HG03439 (cell line): ENCODE data around the gene TDRD3.

Experiments used
- ATAC-seq: cut with Tn5 transposase; IDR thresholded peaks from one replicate; pipeline ENCODE4 v1.9.1; 2021; ENCODE audit warnings: mild to moderate bottlenecking, moderate library complexity; ENCODE audit not compliant: unreplicated experiment

The TDRD3 gene

DNA sequence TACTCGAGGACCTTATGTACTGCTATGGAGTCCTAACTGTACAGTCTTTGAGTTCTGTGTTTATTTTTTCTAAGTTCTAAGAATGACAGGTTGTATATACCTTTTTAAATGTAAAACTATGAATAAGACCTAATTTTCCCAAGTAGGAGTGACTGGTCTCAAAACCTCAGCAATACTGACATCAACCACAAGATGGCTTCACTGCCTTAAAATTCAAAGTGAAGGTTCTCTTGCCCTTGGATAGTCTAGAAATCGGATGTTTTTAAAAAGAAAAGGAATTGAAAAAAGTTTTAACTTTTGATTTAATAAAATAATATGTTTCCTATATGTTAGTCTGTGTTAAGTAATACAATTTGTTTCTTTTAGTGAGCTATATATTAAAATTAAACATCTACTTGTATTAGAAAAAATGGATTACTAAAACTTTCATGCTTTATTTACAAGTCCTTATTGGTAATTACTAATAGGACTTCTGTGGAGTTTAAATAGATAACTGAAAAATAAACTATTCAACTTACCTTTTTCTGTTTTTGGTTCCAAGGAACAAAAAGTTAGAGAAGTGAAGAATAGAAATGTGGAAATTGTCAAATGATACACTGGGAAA lies 52.0 kb downstream of the TDRD3 start:
- ATAC-seq = no peak

DNA sequence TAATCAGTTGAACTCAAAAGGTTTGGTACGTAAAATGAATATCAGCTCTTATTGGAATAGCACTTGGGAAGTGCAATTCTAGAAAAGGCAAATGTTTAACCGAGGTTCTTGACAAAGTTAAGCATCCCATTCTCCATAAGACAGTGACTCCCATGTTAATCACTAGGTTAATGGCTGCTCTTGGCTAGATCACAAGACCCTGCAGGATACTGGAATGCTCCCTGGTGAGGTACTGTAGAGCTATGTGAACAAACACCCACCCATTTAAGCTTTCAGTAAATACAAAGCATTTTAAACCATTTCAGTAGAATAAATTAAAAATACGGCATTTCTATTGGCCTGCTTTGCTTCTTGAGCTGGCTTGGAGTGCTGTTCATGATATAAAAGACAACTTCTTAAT lies 56.5 kb downstream of the TDRD3 start:
- ATAC-seq = no peak

DNA sequence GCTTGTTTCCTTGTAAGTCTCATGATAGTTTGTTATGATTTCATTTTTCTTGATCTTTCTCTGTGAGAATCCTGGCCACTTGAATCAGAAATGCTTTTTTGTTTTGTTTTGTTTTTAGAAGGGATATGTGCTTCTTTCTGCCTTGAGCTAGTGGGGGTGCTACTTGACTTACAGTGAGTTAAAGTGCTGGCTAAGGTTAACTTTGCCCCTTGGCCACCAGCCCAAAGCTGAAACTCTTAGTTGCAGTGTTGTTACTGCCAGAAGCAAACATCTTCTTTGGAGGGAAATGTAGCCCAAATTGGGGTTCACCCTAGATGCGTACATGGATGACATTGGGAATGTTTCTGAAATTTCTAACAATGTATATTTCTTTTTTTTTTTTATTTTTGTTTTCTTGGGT lies 57.4 kb downstream of the TDRD3 start:
- no peak for ATAC-seq

DNA sequence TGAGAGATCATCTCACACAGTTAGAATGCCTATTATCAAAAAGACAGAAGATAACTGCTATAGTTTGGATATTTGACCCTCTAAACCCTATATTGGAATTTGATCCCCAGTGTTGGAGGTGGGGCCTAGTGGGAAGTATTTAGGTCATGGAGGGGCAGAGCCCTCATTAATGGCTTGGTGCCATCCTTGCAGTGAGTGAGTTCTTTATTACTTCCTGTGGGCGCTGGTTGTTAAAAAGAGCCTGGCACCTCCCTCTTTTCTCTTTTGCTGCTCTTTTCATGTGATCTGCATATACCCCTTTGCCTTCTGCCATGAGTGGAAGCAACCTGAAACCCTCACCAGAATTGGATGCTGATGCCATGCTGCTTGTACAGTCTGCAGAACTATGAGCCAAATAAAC lies 66.8 kb downstream of the TDRD3 start:
- ATAC-seq = no peak

DNA sequence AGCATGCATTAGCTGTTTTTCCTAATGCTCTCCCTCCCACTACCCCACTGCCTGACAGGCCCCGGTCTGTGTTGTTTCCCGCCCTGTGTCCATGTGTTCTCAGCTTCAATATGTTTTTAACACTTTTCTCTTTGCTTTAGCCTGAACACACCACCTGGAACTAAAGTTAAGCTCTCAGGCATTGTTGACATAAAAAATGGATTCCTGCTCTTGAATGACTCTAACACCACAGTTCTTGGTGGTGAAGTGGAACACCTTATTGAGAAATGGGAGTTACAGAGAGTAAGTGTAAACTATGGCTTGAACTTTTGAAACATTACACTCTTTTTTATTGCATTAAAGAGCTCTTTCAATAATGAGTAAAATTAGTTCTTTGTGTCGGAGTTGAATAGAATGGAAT lies 70.1 kb downstream of the TDRD3 start:
- no peak for ATAC-seq

DNA sequence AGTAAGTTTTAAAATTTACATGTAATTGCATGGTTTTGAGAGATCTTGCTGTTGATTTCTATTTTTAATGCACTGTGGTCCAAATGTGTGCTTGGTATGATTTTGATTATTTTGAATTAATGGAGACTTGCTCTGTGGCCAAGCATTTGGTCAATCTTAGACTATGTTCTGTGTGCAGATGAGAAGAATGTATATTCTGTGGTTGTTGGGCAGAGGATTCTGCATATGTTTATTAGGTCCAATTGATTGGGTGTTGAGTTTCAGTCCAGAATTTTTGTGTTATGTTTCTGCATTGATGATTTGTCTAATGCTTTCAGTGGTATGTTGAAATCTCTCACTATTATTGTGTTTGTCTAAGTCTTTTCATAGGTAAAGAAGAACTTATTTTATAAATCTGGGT lies 82.3 kb downstream of the TDRD3 start:
- ATAC-seq = no peak

DNA sequence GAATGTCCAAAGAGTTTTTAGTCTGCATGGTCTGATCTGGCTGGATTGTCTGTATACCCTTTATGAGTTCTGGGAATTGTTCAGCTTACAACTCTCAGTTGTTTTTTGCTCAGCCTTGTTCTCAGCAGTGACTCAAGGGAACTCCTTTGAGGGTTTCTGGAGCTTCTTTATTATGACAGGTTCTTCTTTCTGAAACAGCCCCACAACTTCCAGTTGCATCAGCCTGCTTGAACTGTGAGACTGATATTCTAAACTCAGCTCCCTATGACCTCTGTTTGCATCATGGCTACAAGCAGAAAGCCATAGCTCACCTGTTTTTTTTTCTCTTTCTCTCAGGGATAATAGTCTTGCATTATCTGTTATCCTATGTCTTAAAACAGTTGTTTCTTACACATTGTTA lies 85.0 kb downstream of the TDRD3 start:
- no peak for ATAC-seq

DNA sequence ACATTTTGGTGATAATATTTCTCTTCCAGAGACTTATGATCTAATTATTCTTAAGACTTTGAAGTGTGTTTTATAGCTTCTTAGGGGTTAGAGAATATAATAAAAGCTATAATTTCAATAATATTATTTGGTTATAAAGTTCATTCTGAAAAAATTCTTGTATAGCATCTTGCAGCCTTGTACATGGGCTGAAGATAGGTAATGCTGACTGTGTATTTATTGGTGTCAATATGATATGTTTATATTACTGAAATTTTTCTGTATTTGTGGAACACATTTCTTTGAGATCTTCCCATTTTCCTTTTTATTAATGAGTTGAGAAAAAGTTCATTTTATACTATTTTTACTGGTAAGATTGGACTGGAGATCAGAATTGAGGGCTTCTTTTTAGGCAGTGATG lies 87.8 kb downstream of the TDRD3 start:
- no peak for ATAC-seq

DNA sequence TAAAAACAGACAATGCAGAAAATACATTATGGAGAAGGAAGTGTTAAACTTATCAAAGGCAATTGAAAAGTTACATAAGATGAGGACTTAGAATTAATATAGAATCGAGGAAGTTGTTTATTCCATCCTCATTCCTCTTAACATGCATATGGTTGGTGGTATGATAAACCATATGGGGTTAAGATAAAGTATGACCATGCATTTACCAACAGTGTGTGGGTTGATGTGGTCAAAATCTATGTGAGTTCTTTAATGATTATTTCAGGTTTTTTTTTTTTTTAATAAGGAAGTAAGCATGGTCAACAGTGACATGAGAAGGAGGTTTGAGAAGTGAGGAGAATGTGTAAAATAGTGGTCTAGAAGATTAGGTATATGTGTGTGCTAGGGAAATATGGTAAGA lies 94.5 kb downstream of the TDRD3 start:
- ATAC-seq = no peak

DNA sequence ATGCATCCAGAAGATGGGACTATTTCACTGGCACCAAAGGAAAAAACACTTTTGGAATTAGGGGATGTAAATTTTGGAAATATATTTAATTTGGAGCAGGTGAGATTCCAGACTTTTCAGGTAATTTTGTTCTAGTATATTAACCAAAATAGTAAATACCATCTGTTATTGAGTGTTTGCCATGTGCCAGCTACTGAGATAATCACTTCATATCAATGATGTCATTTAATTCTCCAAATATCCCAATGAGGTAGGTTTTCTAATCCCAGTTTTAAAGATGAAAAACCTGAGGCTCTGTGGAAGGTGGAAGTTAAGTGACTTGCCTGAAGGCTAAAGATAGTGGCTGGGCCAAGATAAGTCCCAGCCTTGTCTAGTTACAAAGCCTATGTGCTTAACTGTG lies 95.2 kb downstream of the TDRD3 start:
- ATAC-seq = no peak

DNA sequence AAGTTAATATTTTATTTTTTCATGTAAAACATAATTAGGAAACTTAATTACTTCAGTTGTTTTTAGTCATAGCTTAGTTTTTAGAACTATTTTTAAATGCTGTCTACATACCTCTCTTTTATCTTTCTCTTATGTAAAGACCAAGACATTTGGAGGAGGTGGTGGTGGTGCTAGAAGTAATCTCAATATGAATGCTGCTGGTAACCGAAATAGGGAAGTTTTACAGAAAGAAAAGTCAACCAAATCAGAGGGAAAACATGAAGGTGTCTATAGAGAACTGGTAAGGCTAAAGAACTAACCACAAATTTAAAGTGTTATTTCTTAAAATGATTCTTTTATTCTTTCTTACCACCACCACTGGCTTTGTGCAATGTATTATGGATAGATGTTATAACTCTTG lies 97.3 kb downstream of the TDRD3 start:
- ATAC-seq = no peak

DNA sequence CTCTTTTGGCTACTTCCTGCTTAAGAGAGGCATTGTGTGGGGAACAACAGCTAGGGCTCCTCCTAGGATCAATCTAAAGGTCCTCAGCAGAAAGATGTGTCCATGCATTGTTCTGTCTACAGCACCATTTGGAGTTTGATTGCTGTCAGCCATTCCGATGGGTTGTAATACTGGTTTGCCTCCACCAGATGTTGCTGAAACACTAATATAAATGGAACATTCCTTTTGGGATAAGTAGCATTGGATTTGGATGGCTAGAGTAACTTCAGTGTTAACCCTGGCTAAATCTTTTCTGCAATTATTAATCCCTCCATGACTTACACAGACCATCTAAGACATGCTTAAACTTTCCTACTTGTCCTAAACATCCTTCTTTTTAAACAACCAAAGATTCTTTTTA lies 104.2 kb downstream of the TDRD3 start:
- ATAC-seq = no peak

DNA sequence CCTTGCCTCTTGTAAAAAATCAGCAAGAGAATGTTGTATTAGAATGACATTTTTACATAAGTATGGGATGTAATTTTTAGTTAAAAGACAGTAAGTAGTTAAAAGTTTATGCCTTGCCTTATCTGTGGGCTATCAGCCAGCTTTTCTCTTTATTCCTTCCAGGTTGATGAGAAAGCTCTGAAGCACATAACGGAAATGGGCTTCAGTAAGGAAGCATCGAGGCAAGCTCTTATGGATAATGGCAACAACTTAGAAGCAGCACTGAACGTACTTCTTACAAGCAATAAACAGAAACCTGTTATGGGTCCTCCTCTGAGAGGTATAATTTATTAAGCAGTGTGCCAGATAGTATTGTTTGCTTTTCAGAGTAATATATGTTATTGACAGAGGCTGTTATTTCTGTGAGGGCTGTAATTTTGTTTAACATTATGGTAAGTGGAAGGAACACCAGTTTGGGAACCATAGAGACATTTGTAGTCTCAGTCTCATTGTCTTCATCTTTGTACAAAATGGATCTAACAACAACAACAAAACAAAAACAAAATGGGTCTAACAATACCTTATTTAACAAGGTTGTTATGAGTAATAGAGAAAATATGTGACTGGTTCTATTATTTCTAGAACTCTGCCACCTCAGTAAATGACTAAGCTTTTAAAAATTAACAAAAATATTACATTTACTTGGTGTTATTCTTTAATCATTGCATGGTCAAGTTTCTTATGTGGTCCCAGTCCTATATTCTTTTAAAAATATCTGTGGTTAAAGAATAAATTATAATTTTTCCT lies 112.8 kb downstream of the TDRD3 start:
- no peak for ATAC-seq

DNA sequence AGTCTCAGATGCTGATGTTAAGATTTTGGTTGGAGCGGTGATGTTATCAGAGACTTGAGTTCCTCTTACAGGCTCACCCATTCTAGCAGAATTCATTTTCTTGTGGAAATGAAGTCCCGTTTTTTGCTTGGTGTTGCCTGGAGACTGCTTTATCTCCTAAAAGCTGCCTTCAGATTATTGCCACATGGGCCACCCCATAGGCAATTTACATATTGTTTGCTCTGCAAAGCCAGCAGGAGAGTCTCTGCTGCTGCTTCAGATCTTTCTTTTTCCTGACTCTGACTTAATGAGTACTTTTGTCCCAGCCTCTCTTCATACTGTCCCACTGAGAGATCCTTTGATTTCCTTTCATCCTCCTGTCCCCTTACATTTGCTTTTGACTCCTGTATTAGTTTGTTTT lies 114.6 kb downstream of the TDRD3 start:
- no peak for ATAC-seq

DNA sequence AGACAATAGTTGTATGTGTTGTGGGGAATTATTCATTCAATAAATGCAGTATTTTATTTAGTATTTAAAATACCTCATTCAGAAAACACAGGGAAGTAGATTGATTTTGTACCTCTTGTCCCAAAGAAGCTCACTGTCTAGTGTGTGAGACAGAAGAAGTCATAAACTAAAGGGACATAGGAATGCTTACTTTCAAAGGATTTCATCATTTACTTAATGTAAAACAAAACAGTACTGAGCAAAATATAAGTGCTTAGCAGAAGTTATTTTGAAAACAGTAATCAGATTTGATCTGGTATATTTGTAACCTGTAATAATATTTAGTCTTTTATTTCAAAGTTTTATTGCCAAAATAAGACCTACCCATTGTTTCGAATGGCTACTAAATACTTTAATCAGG lies 117.9 kb downstream of the TDRD3 start:
- ATAC-seq = no peak

DNA sequence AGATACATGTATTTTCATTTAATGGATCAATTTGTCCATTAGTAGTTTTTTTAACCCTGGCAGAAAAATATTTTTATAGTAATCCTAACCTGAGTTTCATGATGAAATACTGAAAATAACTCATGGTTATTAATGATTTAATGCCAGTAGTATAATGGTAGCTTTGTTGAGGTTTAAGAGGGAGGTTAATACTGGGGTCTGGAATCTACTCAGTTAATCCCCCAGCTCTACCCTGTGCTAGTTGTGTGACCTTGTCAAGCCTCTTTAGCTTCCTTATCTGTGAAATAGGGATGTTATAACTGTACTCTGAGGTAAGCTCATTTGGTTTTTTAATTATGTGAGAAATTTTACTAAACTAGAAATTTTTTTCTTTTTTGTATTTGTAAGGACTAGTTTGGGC lies 122.5 kb downstream of the TDRD3 start:
- no peak for ATAC-seq

DNA sequence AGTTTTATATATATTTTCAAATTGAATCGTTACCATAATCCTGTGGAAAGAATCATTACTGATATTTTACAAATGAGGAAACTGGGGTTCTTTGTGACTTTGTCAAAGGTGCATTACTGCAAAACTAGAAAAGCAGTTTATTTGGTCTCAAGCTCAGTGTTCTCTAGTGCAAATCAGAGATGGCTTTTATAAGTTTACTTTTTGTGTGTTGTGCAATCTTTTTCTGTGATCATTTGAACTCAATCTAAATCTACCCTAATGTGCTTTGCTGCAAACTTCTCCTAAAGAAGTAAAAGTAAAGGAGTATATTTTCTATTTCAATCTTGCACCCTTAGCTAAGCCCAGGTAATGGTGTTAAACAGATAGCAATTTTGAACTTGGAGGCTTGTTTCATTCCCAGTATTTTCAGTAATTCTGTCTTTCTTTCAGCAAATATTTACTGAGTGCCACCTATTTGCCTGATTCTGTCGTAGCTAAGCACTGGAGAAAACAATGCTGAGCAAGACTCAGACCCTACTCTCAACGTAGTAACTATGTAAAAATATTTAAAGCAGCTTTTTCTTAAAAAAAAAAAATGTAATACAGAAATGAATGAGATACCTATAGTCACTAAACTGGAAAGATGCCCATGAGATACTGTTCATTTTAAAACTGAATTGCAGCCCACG lies 124.0 kb downstream of the TDRD3 start:
- no peak for ATAC-seq

DNA sequence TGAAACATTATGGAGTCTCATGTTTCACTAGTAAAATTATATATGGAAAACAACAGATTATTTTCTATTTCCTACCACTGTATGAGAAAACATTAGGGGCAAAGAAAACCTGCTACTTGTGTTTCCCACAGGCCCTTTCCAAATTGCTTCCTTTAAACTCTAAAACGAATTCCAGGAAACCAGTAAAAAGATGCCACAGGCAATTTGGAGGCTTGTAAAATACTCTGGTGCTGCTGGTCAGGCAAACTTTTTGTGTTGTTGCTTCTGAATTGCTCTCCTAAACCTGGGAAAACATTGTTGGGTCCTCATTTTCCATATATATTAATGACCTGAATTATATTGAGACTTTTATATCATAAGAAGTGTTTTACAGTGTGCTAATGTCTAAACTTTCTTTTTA lies 141.5 kb downstream of the TDRD3 start:
- no peak for ATAC-seq

DNA sequence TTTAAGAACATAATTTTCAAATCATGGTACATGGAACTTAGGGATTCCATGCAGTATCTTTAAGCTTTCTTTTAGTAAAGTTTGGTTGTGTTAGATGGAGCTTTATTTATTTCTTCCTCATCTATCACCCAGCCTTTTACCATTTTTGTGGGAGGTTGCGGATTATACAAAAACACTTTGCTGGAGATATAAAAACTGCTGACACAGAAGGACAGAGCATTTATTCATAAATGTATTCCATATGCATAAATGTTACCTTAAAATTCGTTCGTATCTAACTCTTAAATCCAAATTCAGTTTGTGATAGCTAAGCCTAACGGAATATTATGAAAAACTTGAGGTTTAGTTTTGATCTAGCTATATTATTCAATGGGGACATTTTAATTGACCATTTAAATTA lies 143.3 kb downstream of the TDRD3 start:
- no peak for ATAC-seq

DNA sequence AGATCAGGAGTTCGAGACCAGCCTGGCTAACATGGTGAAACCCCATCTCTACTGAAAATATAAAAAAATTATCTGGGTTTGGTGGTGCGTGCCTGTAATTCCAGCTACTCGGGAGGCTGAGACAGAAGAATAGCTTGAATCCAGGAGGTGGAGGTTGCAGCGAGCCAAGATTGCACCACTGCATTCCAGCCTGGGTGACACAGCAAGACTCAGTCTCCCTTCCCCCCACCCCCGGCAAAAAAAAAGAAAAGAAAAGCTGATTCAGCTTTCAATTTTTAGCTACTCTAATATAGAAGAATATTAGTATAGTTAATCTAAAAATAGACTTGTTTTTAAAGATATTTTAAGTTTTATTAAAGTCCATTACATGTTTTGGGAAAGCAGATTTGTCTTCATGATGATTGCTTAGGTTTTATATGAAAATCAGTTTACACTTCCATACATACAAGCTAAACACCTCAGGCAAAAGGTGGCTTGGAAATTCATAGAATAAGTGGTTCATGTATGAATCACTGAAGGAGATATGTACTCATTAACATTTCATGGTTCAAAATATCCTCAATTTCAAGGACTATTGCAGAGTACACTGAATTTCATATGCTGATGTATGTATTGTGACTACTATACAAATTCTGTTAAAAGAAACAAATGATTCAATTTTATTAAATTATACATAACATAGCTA lies 165.2 kb downstream of the TDRD3 start:
- ATAC-seq = no peak

DNA sequence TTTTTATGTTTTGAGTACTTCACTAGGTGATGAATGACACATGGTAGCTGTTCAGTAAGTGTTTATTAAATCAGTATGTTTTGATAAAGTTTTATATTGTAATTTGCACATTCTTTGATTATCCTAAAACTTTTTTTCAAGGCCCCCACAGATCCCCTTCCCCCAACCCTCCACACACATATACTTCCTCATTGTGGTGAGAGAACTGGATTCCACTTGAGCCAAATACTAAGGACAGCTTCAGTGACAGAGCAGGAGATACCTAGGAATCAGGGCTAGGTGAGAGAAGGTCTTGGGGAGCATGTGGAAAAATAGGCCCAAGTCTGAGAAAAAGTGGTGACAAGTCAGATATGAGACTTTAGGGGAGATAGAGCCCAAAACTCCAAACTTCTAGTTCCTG lies 174.6 kb downstream of the TDRD3 start:
- ATAC-seq = no peak
